Heart left ventricle (tissue), 16 donors: ENCODE data around the gene EIF2AK2. TPM values are rescaled to one million over a fixed set of nuclear protein-coding genes. Genes with fewer than 3 reads are reported as not detected.

Source experiments
- ATAC-seq, 4 donors: fragments of 200-7000 bp; cut with Tn5 transposase; one replicate each; pipeline ENCODE4 v1.9.1; 2020 to 2022; ENCODE audit warnings: moderate library complexity in 4 of 4, mild to moderate bottlenecking in 3 of 4, moderate number of reproducible peaks in 1 of 4
- DNase-seq, 5 donors: peaks; one replicate each; pipeline ENCODE4 v3.0.0-alpha.2; 2020
- H3K27ac ChIP-seq, 12 donors: fragments of 200-600 bp; sonication (generic) in 4 of 12; one replicate each; pipeline versions ENCODE4 v1.5.0 to v1.8.0; 2016 to 2022; ENCODE audit warnings: mild to moderate bottlenecking in 2 of 12
- H3K27me3 ChIP-seq, 9 donors: fragments of 200-600 bp; sonication (generic) in 2 of 9; one replicate each; pipeline versions ENCODE4 v1.5.1 to v1.8.0; 2016 to 2022; ENCODE audit warnings: mild to moderate bottlenecking in 3 of 9
- H3K36me3 ChIP-seq, 9 donors: fragments of 200-600 bp; sonication (generic) in 2 of 9; one replicate each; pipeline versions ENCODE4 v1.5.0 to v1.8.0; 2018 to 2022; ENCODE audit warnings: mild to moderate bottlenecking in 2 of 9
- H3K4me1 ChIP-seq, 12 donors: fragments of 200-600 bp; sonication (generic) in 4 of 12; one replicate each; pipeline versions ENCODE4 v1.5.0 to v1.8.0; 2016 to 2022; ENCODE audit warnings: mild to moderate bottlenecking in 3 of 12
- H3K4me3 ChIP-seq, 12 donors: fragments of 200-600 bp; sonication (generic) in 4 of 12; one replicate each; pipeline versions ENCODE4 v1.5.0 to v1.8.0; 2017 to 2022; ENCODE audit warnings: mild to moderate bottlenecking in 9 of 12, moderate library complexity in 4 of 12
- H3K9me3 ChIP-seq, 12 donors: fragments of 200-600 bp; sonication (generic) in 4 of 12; one replicate each; pipeline versions ENCODE4 v1.5.0 to v1.8.0; 2016 to 2022; ENCODE audit warnings: mild to moderate bottlenecking in 1 of 12
- POLR2A ChIP-seq, 2 donors: fragments of 450-650 bp; IDR thresholded peaks; one replicate each; pipeline ENCODE4 v1.6.1; 2017; ENCODE audit warnings: antibody characterized with exemption in 2 of 2, mild to moderate bottlenecking in 2 of 2, moderate library complexity in 2 of 2
- WGBS, 4 donors: extraction: QIAGEN DNeasy Blood & Tissue Kit in 2 of 4; methylation state at CpG; one replicate each; pipeline versions ENCODE4 v1.1.5 to v1.1.7; 2013 to 2018; 5-methylcytosine and 5-hydroxymethylcytosine counted together
- intact Hi-C, 10 donors: fragments of 100-400 bp; cut with DNase I; formaldehyde crosslinking; loops; one replicate each; pipeline versions ENCODE4 v1.11.1 to v1.14.2; 2022
- polyA plus RNA-seq, 2 donors: library from polyadenylated mRNA; stranded (reverse); fragments of 200-250 nt; gene quantifications; one replicate each; pipeline ENCODE4 v1.2.3, GENCODE V29; 2013
- total RNA-seq, 9 donors: library from RNA; depleted of rRNA in 2 of 9; stranded (reverse); fragments of >200 nt in 2 of 9; fragmentation: NEBNext Ultra II Directional in 3 of 9; extraction: Animal tissue kit (Norgen Biotek cat#: 25700) in 3 of 9; gene quantifications; one replicate each; pipeline versions ENCODE4 v1.1.0 to v1.2.4, GENCODE V29; 2016 to 2023
- TF ChIP-seq, protein P1 (sequence below), 12 donors: fragments of 200-600 bp; sonication (generic) in 4 of 12; IDR thresholded peaks; one replicate each; pipeline versions ENCODE4 v1.5.0 to v1.8.0; 2018 to 2022; ENCODE audit warnings: antibody characterized with exemption in 12 of 12, mild to moderate bottlenecking in 5 of 12
- donor health status: ischemic (EF 13 %, LVEDD 7.1; RV severe dilation, severe dysfunction).
- donor health status: healthy with polysubstance abuse.
- donor health status: DM: no; HTN: yes; CAD: no.
- donor health status: DM: no; HTN: no; CAD: no.
- donor health status: ischemic (EF 25% LVEDD 6.9; RV normal size, moderate dysfunction).
- donor health status: ischemic (EF 25% LVEDD 5.7; RV mildly dilated, moderate dysfunction).
- donor health status: healthy.
- donor health status: DM: yes; HTN: yes; CAD: no.
- donor health status: ischemic (EF 35%, LVEDD 5.7; RV mildly dilated, moderate dysfunction).
- donor health status: nonischemic (EF 11% LVEDD 7.7; RV severe dilation, severe dysfunction).
- donor health status: DM: yes; HTN: yes; CAD: no.
- donor health status: PGD.
- donor health status: ischemic (EF 29% LVEDD 5.4; RV normal size, mild dysfunction).
- donor health status: nonischemic (EF 23%, LVEDD 6.1; RV moderate dilation, normal function).

The EIF2AK2 gene
- total and polyA plus RNA-seq, 11 donors, result 4.9 to 38.2 (median 19.2) TPM

DNA sequence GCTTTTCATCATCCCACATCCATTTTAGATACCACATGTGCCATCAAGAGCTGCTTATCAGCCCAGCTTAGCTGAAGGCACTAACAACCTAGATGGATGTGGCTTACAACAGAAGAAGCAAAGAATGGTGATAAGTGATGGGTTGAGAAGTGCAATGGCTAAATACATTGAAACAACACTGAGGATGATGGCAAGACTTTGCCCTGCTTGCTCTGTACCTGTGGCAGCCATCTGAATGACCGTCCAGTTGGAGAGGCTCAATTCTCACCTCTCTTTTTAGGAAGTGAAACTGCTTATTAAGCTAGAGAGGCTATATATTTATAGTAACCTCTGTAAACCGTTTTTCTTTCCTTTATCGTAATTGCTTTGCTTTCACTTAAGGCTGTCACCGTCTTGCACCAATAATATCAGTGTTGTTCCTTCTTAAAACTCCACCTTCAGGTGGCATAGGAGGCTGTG is 66.7 kb downstream of the EIF2AK2 start:
- DNase-seq (no peak), ATAC-seq (no peak)
- H3K36me3 ChIP-seq, result peaks cover 0 to 75% (median 70%) of the 10 kb centered on the region in 9 donors
- H3K4me1 ChIP-seq, result peaks cover 0 to 20% (median 5%) of the 10 kb centered on the region in 12 donors
- TF ChIP-seq, protein P1, sequence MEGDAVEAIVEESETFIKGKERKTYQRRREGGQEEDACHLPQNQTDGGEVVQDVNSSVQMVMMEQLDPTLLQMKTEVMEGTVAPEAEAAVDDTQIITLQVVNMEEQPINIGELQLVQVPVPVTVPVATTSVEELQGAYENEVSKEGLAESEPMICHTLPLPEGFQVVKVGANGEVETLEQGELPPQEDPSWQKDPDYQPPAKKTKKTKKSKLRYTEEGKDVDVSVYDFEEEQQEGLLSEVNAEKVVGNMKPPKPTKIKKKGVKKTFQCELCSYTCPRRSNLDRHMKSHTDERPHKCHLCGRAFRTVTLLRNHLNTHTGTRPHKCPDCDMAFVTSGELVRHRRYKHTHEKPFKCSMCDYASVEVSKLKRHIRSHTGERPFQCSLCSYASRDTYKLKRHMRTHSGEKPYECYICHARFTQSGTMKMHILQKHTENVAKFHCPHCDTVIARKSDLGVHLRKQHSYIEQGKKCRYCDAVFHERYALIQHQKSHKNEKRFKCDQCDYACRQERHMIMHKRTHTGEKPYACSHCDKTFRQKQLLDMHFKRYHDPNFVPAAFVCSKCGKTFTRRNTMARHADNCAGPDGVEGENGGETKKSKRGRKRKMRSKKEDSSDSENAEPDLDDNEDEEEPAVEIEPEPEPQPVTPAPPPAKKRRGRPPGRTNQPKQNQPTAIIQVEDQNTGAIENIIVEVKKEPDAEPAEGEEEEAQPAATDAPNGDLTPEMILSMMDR (IDR thresholded peaks at IDR 0.05), result no peak
- TF ChIP-seq POLR2A (IDR thresholded peaks at IDR 0.05), result no peak
- WGBS, 4 donors, result 86 to 91% (median 87%) methylated on average over 4 of the region's 4 CpGs
- H3K27me3 ChIP-seq, result no peaks in the 10 kb centered on the region
- intact Hi-C loops, result no loop called here
- no peak overlapping the region for H3K27ac ChIP-seq
- no peak overlapping the region for H3K4me3 ChIP-seq
- no peaks in the 10 kb centered on the region for H3K9me3 ChIP-seq

DNA sequence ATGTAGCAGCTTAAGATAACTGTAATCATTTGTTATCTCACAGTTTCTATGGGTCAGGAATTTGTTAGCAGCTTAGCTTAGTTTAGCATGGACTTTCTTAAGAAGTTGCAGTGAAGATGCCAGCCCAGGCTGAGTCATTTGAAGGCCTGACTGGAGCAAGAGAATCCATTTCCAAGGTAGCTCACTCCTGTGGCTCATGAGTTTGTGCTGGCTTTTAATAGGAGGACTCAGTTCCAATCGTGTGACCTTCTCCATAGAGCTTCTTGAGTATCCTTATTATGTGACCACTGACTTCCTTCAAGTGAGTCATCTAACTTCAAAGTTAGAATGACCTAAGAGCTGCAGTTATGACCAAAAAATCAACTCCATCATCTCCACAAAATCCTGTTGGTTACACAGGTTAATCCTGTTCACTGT is 71.0 kb downstream of the EIF2AK2 start:
- no peak overlapping the region for H3K27ac ChIP-seq
- WGBS, 4 donors, result 56 to 65% (median 59%) methylated on average over 1 of the region's 1 CpG
- peaks cover 0 to 46% (median 38%) of the 10 kb centered on the region in 9 donors for H3K36me3 ChIP-seq
- TF ChIP-seq POLR2A (IDR thresholded peaks at IDR 0.05), result no peak
- TF ChIP-seq, protein P1 (IDR thresholded peaks at IDR 0.05), result no peak
- no peak for ATAC-seq
- H3K9me3 ChIP-seq, result no peaks in the 10 kb centered on the region
- H3K4me3 ChIP-seq, result no peak overlapping the region
- intact Hi-C loops, result no loop called here
- peaks cover 3 to 46% (median 29%) of the 10 kb centered on the region in 12 donors for H3K4me1 ChIP-seq
- DNase-seq, result no peak
- no peaks in the 10 kb centered on the region for H3K27me3 ChIP-seq

DNA sequence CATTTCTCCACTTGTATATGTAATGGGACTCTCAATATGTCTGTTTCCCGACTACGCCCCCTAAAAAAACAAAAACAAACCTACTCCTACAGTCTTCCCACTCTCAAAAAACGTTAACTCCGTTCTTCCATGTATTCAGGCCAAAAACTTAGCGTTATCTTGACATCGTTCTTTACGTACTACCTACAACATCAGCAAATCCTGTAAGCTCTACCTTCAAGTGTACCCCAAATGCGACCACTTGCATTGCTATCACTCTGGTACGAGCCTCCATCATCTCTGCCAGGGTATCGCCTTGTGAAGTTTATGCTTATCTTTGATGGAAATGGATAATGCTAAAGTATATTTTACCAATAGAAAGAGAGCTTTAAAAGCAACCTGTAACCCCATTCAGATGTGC is 72.0 kb downstream of the EIF2AK2 start:
- 2 to 3% (median 2%) methylated on average over 10 of the region's 10 CpGs for WGBS, 4 donors
- TF ChIP-seq, protein P1 (IDR thresholded peaks at IDR 0.05), result no peak
- TF ChIP-seq POLR2A (IDR thresholded peaks at IDR 0.05), result no peak
- Histone ChIP-seq H3K9me3 (no peaks in the 10 kb centered on the region), H3K4me1 (peaks cover 3 to 47% (median 38%) of the 10 kb centered on the region in 12 donors), H3K4me3 (peak overlapping the region; percentile 69 to 96 (median 84)), H3K27me3 (no peaks in the 10 kb centered on the region), H3K27ac (peak overlapping the region in 10 of 12 donors; percentile 48 to 91 (median 86)), H3K36me3 (peaks cover 0 to 44% (median 29%) of the 10 kb centered on the region in 9 donors)
- intact Hi-C loops, result no loop called here
- ATAC-seq (no peak), DNase-seq (no peak)

DNA sequence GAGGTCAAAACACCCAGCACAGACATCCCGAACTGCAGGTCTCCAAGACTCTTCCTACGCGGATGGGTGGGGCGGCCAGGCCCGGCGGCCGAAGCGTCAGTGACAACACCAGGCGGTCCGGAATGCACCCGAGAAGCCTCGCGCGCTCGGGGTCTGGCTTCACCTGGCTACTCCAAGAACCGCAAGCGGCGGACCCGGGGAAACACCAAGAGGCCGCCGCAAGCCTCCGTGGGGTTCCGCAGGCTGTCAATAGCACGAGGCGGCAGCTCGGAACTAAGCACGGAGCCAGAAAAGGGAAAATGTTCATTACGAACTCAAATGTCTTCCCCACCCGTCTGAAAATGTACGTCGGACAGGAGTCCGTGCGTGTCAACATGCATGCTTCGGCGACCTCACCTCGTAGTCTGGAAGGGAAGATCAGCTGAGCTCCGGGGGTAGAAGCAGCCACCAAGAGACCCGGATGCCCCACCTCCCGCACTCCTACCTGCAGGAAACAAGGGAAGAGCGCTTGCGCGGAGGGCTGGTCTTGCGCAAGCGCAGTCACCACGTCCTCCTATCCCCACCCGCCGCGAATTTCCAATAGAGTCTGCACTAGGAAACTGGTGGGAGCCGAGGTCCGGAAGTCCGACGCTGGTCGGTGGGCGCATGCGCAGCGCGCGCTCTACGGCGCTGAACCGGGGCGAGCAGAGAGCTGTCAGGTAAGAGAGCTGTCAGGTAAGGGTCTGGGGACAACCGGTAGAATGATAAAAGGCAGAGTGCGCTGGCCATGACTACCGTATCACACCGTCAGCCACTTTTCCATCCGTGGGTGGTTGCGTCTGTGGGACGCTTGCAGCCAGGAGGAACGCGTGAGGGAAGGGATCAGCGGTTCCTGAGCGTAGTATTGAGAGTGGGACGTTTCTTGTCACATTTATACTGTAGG is 72.6 kb downstream of the EIF2AK2 start, which contains the start of the genes GPATCH11 and HEATR5B:
GPATCH11 (plus strand) TSS at position 646 of the 922 bp plus-strand sequence. CDS start 3,864 bp downstream, outside the sequence.
HEATR5B (minus strand) TSS at position 500 of the 922 bp plus-strand sequence. CDS start 958 bp downstream, outside the sequence.
- peak within 1 kb of the TSS; percentile 58 to 91 (median 86) for H3K27ac ChIP-seq
- H3K4me3 ChIP-seq, result peak within 1 kb of the TSS; percentile 69 to 96 (median 84)
- peaks cover 3 to 52% (median 41%) of the 10 kb centered on the region in 12 donors for H3K4me1 ChIP-seq
- H3K9me3 ChIP-seq, result no peaks in the 10 kb centered on the region
- ATAC-seq (peak; percentile 98 to 100 (median 98)), DNase-seq (peak; percentile 95 to 96 (median 95))
- no peaks in the 10 kb centered on the region for H3K27me3 ChIP-seq
- 0 to 1% (median 0%) methylated on average over 39 to 74 of the region's 74 CpGs for WGBS, 4 donors
- intact Hi-C loops, result no loop called here
- peaks cover 0 to 44% (median 26%) of the 10 kb centered on the region in 9 donors for H3K36me3 ChIP-seq
- TF ChIP-seq, protein P1 (IDR thresholded peaks at IDR 0.05), result peak in 1 of 12 donors; percentile 8
- peak in 1 of 2 donors; percentile 75 for TF ChIP-seq POLR2A (IDR thresholded peaks at IDR 0.05)
